ENCODE results near the gene CCNH. TPM values are rescaled to one million over a fixed set of nuclear protein-coding genes. Genes with fewer than 3 reads are reported as not detected.
A peak's percentile ranks its signal among the peaks of the same experiment; 100 is the strongest.

Gene CCNH
- total RNA-seq, 4 donors from 2014 or later: 48.1 to 77.4 (median 57.2) TPM

DNA sequence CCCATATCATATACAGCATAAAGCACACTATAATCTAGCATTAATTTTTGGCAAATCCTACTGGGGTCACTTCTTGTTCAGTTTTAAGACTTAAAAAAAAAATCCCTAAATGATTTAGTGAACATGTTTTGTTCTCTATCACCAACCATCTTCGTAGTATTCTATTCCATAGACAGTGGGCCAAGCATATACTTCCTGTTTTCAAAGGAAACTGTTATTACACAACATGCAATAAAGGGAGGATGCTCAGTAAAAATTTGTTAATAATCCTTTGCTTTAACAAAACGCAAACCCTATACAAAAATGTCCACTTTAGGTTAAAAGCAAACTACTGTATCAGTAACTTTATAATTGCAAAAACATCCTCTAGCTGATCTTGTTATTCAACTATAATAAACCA, 13.0 kb downstream of the CCNH start:
- no peak for DNase-seq
- in situ Hi-C loops (cut with MboI; ENCODE audit: low sequenced_read_pairs in 4 of 4): loop anchor here (10.0 to 25.0 kb wide), 4 partner anchors 135 to 1288 kb away; partner anchors contain the start of genes COX7C (in 4 of the 4) and RASA1 (in 1 of the 4)
- Histone ChIP-seq H3K4me3 (no peak overlapping the region), H3K9me3 (no peaks in the 10 kb centered on the region), H3K27me3 (no peaks in the 10 kb centered on the region), H3K4me1 (peaks cover 0 to 7% of the 10 kb centered on the region in 2 donors), H3K36me3 (peaks cover 0 to 95% of the 10 kb centered on the region in 2 donors), H3K27ac (no peak overlapping the region)
- intact Hi-C loops (cut with DNase I; ENCODE audit: low total_unique reads): loop anchor here (5.0 kb wide), 1 partner anchor 327 kb away; no protein-coding TSS in a partner anchor
- TF ChIP-seq POLR2A (IDR thresholded peaks at IDR 0.05): no peak
- TF ChIP-seq, protein P1, sequence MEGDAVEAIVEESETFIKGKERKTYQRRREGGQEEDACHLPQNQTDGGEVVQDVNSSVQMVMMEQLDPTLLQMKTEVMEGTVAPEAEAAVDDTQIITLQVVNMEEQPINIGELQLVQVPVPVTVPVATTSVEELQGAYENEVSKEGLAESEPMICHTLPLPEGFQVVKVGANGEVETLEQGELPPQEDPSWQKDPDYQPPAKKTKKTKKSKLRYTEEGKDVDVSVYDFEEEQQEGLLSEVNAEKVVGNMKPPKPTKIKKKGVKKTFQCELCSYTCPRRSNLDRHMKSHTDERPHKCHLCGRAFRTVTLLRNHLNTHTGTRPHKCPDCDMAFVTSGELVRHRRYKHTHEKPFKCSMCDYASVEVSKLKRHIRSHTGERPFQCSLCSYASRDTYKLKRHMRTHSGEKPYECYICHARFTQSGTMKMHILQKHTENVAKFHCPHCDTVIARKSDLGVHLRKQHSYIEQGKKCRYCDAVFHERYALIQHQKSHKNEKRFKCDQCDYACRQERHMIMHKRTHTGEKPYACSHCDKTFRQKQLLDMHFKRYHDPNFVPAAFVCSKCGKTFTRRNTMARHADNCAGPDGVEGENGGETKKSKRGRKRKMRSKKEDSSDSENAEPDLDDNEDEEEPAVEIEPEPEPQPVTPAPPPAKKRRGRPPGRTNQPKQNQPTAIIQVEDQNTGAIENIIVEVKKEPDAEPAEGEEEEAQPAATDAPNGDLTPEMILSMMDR (IDR thresholded peaks at IDR 0.05 in 4 of 5, conservative IDR thresholded peaks at IDR 0.05 in 1 of 5): no peak
- no peak for ATAC-seq

DNA sequence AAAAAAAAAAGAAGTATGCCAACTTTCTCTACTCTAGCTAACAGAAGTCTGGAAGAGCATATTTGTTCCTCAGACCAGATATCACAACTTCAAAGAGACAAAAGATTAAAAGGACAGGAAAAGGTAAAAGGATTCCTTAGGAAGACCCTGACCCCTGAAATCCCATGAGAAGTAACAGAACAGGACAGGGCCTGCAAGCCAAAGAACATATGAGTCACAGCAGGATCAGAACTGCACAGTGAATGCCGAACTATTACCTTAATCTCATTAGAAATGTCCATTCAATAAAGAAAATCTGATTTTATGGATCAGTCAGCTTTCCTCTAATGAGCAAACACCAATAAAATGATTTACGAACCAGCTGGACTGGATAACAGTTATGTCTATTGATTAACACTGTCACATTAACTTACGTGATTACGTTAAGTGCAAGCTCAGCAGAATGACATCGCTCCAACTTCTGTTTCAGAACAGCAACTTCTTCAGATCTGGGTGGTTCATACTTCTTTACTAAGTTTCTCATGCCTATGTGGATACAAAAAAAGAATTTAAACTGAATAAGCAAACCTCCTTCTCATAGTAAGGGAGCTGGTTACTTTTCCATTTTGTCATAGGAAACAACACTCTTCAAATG, 13.6 kb downstream of the CCNH start:
- Histone ChIP-seq H3K4me3 (no peak overlapping the region), H3K4me1 (peaks cover 0 to 7% of the 10 kb centered on the region in 2 donors), H3K36me3 (peaks cover 0 to 95% of the 10 kb centered on the region in 2 donors), H3K9me3 (no peaks in the 10 kb centered on the region), H3K27ac (peak overlapping the region in 1 of 4 donors; percentile 16), H3K27me3 (no peaks in the 10 kb centered on the region)
- DNase-seq: no peak
- in situ Hi-C loops (cut with MboI; ENCODE audit: low sequenced_read_pairs in 4 of 4): no loop called here
- no peak for TF ChIP-seq POLR2A (IDR thresholded peaks at IDR 0.05)
- TF ChIP-seq, protein P1 (IDR thresholded peaks at IDR 0.05 in 4 of 5, conservative IDR thresholded peaks at IDR 0.05 in 1 of 5): no peak
- ATAC-seq: no peak
- intact Hi-C loops (cut with DNase I; ENCODE audit: low total_unique reads): no loop called here

DNA sequence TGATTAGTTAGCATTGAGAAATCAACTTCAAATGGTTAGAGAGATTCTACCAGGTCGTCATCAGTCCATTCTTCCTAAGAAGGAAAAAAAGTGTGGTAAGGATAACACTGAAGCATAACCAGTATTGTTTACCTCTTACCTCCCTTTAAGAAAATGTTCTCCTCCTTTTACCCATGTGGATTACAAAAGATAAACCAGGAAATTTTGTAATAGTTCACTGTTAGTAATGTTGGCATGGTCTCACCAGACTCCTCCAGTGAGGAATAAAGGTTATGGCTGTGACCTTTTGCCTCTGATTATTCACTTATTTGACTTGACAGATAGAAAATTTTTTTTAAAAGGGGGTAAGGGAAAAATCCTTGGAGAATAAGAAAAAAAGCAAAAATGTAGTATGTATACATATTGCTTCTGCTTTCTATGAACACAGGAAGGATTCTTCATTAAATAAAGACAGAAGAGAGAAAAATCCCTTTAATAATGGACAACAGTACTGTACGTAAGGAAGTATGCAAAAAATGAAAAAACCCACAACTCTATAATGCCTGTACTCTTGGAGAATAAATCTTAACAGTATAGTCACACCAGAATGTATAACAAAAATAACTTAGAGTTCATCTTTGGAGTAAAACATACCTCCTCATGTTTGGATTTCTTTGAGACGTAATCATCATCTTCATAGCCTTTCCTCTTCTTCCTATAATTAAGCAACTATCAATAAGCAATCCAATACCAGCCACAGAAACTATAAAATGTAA, 18.1 kb downstream of the CCNH start:
- in situ Hi-C loops (cut with MboI; ENCODE audit: low sequenced_read_pairs in 4 of 4) (no loop called here), intact Hi-C loops (cut with DNase I; ENCODE audit: low total_unique reads) (no loop called here)
- no peak overlapping the region for H3K4me3 ChIP-seq
- peak overlapping the region in 1 of 4 donors; percentile 3 for H3K27ac ChIP-seq
- no peaks in the 10 kb centered on the region for H3K27me3 ChIP-seq
- no peaks in the 10 kb centered on the region for H3K9me3 ChIP-seq
- DNase-seq (no peak), ATAC-seq (peak; percentile 64 to 77)
- no peak for TF ChIP-seq POLR2A (IDR thresholded peaks at IDR 0.05)
- TF ChIP-seq, protein P1 (IDR thresholded peaks at IDR 0.05 in 4 of 5, conservative IDR thresholded peaks at IDR 0.05 in 1 of 5): no peak
- H3K36me3 ChIP-seq: peaks cover 5 to 99% of the 10 kb centered on the region in 2 donors
- peaks cover 0 to under 1% of the 10 kb centered on the region in 2 donors for H3K4me1 ChIP-seq

DNA sequence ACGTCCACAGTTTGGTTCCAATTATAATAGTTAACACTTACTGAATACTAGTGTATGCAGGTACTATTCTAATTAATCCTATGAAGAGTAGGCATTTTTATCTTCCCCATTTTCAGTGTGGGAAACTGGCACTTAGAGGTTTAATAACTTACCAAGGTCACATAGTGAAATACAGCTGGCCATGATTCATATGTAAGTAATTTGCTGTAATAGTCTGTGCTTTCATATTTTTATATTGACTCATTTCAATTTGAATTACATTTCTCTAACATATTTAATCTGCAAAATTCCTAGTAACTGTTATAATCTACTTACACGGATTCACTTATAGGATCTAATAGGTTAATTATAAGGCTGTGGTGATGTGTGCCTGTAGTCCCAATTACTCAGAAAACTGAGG, 19.4 kb downstream of the CCNH start:
- ATAC-seq (peak; percentile 39 to 57), DNase-seq (no peak)
- peaks cover 5 to 99% of the 10 kb centered on the region in 2 donors for H3K36me3 ChIP-seq
- in situ Hi-C loops (cut with MboI; ENCODE audit: low sequenced_read_pairs in 4 of 4): no loop called here
- H3K9me3 ChIP-seq: no peaks in the 10 kb centered on the region
- intact Hi-C loops (cut with DNase I; ENCODE audit: low total_unique reads): no loop called here
- H3K27me3 ChIP-seq: no peaks in the 10 kb centered on the region
- peak overlapping the region in 3 of 4 donors; percentile 3 to 43 (median 9) for H3K27ac ChIP-seq
- no peak for TF ChIP-seq POLR2A (IDR thresholded peaks at IDR 0.05)
- TF ChIP-seq, protein P1 (IDR thresholded peaks at IDR 0.05 in 4 of 5, conservative IDR thresholded peaks at IDR 0.05 in 1 of 5): no peak
- H3K4me3 ChIP-seq: no peak overlapping the region
- peaks cover 0 to 3% of the 10 kb centered on the region in 2 donors for H3K4me1 ChIP-seq

Measured in gastrocnemius medialis (tissue), 4 donors.